Right lobe of liver (tissue), 6 donors: ENCODE data around the gene GDF2. TPM values are rescaled to one million over a fixed set of nuclear protein-coding genes. Genes with fewer than 3 reads are reported as not detected.
A peak's percentile ranks its signal among the peaks of the same experiment; 100 is the strongest.

ENCODE experiments used
- ATAC-seq, 4 donors: fragments of 200-7000 bp; cut with Tn5 transposase; one replicate each; pipeline ENCODE4 v1.9.1; 2020; ENCODE audit warnings: mild to moderate bottlenecking in 4 of 4, moderate library complexity in 4 of 4
- DNase-seq, 3 donors: peaks; one replicate each; pipeline ENCODE4 v3.0.0-alpha.2; 2020
- H3K27ac ChIP-seq, 3 donors: fragments of 200-600 bp; one replicate each; pipeline ENCODE4 v1.8.0; 2022
- H3K27me3 ChIP-seq, 2 donors: fragments of 200-600 bp; one replicate each; pipeline ENCODE4 v1.8.0; 2022
- H3K36me3 ChIP-seq, 4 donors: fragments of 200-600 bp; sonication (generic) in 1 of 4; one replicate each; pipeline versions ENCODE4 v1.5.1 to v1.8.0; 2017 to 2022; ENCODE audit warnings: control low read depth in 1 of 4
- H3K4me1 ChIP-seq, 4 donors: fragments of 200-600 bp; sonication (generic) in 1 of 4; one replicate each; pipeline versions ENCODE4 v1.5.1 to v1.8.0; 2017 to 2022; ENCODE audit warnings: control low read depth in 1 of 4
- H3K4me3 ChIP-seq, 3 donors: fragments of 200-600 bp; one replicate each; pipeline ENCODE4 v1.8.0; 2022
- H3K9me3 ChIP-seq, 4 donors: fragments of 200-600 bp; sonication (generic) in 1 of 4; one replicate each; pipeline versions ENCODE4 v1.5.1 to v1.8.0; 2017 to 2022; ENCODE audit warnings: control low read depth in 1 of 4
- CTCF ChIP-seq, 4 donors: fragments of 200-600 bp in 3 of 4; fragments of 450-650 bp in 1 of 4; IDR thresholded peaks; one replicate each; pipeline versions ENCODE4 v1.5.1 to v1.8.0; 2016 to 2022; ENCODE audit warnings: antibody characterized with exemption in 4 of 4, mild to moderate bottlenecking in 2 of 4
- POLR2A ChIP-seq: fragments of 450-650 bp; IDR thresholded peaks from one replicate; pipeline ENCODE4 v1.6.1; 2017; ENCODE audit warnings: antibody characterized with exemption, mild to moderate bottlenecking
- WGBS: methylation state at CpG from one replicate; pipeline ENCODE4 v1.1.6; 2018; ENCODE audit warnings: low coverage, low lambda C conversion rate; ENCODE audit not compliant: insufficient coverage; ENCODE audit errors: missing lambda C conversion rate; 5-methylcytosine and 5-hydroxymethylcytosine counted together
- intact Hi-C, 2 donors: fragments of 100-400 bp; cut with DNase I; formaldehyde crosslinking; loops; one replicate each; pipeline versions ENCODE4 v1.11.2 to v1.14.1; 2022
- total RNA-seq, 6 experiments: library from RNA; depleted of rRNA in 2 of 6; stranded (reverse); fragments of >200 nt in 2 of 6; fragmentation: NEBNext Ultra II Directional in 3 of 6; extraction: Animal tissue kit (Norgen Biotek cat#: 25700) in 3 of 6; gene quantifications; one replicate each; pipeline versions ENCODE4 v1.1.0 to v1.2.4, GENCODE V29; 2016 to 2023
- donor health status: DM: no; HTN: yes; CAD: no.
- donor health status: DM: no; HTN: no; CAD: no.
- donor health status: DM: no; HTN: no; CAD: no.
- donor health status: DM: no; HTN: yes; CAD: no.
- donor health status: DM: no; HTN: yes; CAD: no.

Gene GDF2
- total RNA-seq, 6 experiments from 2014 or later: 4.5 to 15.9 (median 9.7) TPM

DNA sequence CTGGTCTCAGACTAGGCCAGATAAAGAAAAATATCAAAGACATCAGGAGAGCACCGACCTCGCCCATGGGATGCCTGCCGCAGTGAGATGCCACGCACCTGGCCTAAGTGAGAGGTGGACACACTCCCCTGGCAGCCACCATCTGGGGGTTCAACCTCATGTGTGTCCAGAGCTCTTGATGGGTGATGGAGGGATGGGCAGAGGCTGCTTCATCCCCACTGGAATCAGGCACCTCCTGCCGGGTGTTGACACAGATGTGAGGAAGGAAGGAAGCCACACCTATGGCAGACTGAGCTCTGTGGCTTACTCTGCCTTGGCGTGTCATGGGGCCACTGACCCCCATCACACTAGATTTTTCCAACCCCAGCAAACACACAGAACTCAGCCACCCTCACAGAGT is 50.5 kb downstream of the GDF2 start:
- no peaks in the 10 kb centered on the region for H3K9me3 ChIP-seq
- no peak overlapping the region for H3K4me3 ChIP-seq
- no peaks in the 10 kb centered on the region for H3K4me1 ChIP-seq
- ATAC-seq: no peak
- DNase-seq: peak in 1 of 3 donors; percentile 23
- no peaks in the 10 kb centered on the region for H3K27me3 ChIP-seq
- no peak overlapping the region for H3K27ac ChIP-seq
- no peak for TF ChIP-seq CTCF (IDR thresholded peaks at IDR 0.05)
- TF ChIP-seq POLR2A: no peak
- no peaks in the 10 kb centered on the region for H3K36me3 ChIP-seq
- intact Hi-C loops: no loop called here
- WGBS: 60% methylated on average over 3 of the region's 6 CpGs

GRCh38 chr10:47374611-47375536 is 52.6 kb downstream of the GDF2 start:
- Histone ChIP-seq H3K4me1 (no peaks in the 10 kb centered on the region), H3K9me3 (no peaks in the 10 kb centered on the region), H3K27me3 (no peaks in the 10 kb centered on the region), H3K4me3 (no peak overlapping the region), H3K36me3 (no peaks in the 10 kb centered on the region), H3K27ac (no peak overlapping the region)
- intact Hi-C loops: no loop called here
- ATAC-seq (no peak), DNase-seq (peak in 1 of 3 donors; percentile 28)
- 67% methylated on average over 9 of the region's 12 CpGs for WGBS
- no peak for TF ChIP-seq CTCF (IDR thresholded peaks at IDR 0.05)
- TF ChIP-seq POLR2A: no peak

- H3K27me3 ChIP-seq: no peaks in the 10 kb centered on the region
- ATAC-seq: no peak
- no peak overlapping the region for H3K27ac ChIP-seq
- H3K4me3 ChIP-seq: no peak overlapping the region
- no peaks in the 10 kb centered on the region for H3K36me3 ChIP-seq
- TF ChIP-seq POLR2A (no peak), CTCF (IDR thresholded peaks at IDR 0.05) (no peak)
- H3K4me1 ChIP-seq: no peaks in the 10 kb centered on the region
- 60% methylated on average over 3 of the region's 10 CpGs for WGBS
- no peaks in the 10 kb centered on the region for H3K9me3 ChIP-seq
- intact Hi-C loops: no loop called here
- no peak for DNase-seq
Measured at GRCh38 chr10:47376522-47377220, 54.4 kb downstream of the GDF2 start.

Other genes starting within 250 kb of the GDF2 start
- gene GDF10, start 22.3 kb upstream of the GDF2 start, total RNA-seq: not detected
- not detected for gene RBP3, start 25.9 kb downstream of the GDF2 start, total RNA-seq
- gene ZNF488, start 61.8 kb downstream of the GDF2 start, total RNA-seq: not detected
- gene ANXA8, start 161.7 kb downstream of the GDF2 start, total RNA-seq: 1 to 10 TPM in 2 of 6 experiments, under 1 TPM in 4; 0.38 to 1.7 (median 0.72) TPM
- not detected for gene FAM25G, start 169.2 kb downstream of the GDF2 start, total RNA-seq
- gene AGAP9, start 201.2 kb downstream of the GDF2 start, total RNA-seq: 10 to 100 TPM in 2 of 6 experiments, 1 to 10 TPM in 4; 6.1 to 13.3 (median 8.7) TPM